GM21786 (cell line): ENCODE results near the gene ZNF75A.

ENCODE experiments used
- ATAC-seq: cut with Tn5 transposase; IDR thresholded peaks from one replicate; pipeline ENCODE4 v1.9.1; 2021; ENCODE audit not compliant: unreplicated experiment

ZNF75A gene

DNA sequence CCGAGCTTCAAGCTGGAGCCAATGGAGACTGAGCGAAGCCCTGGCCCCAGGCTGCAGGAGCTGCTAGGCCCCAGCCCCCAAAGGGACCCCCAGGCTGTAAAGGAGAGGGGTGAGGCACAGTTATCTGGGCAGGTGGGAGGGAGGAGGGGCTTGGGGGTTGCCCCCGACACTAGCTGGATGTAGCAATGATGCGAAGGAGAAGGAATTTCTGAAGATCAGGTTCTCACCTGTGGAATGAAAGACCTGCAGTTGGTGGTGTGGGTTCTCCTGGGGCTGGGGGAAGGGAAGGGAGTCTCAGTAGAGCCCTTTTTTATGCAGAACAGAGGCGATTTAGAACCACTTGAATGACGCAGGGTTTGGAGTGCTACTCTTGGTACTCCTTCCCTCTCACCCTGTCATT lies 20.2 kb upstream of the ZNF75A start:
- ATAC-seq, result no peak

DNA sequence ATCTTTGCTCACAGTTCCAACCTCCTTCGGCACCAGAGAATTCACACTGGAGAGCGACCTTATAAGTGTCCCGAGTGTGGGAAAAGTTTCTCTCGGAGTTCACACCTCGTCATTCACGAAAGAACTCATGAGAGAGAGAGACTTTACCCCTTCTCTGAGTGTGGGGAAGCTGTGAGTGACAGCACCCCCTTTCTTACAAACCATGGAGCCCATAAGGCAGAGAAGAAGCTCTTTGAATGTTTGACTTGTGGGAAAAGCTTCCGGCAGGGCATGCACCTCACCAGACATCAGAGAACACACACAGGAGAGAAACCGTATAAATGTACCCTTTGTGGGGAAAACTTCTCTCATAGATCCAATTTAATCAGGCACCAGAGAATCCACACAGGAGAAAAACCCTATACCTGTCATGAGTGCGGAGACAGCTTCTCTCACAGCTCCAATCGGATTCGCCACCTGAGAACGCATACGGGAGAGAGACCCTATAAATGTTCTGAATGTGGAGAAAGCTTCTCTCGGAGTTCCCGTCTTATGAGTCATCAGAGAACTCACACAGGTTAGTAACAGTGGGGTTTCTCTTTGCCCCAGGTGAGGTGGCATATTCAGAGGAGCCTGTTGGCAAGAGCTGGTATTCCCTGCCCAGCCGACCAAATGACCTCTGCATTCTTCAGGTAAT lies 15.2 kb upstream of the ZNF75A start:
- ATAC-seq, result no peak

DNA sequence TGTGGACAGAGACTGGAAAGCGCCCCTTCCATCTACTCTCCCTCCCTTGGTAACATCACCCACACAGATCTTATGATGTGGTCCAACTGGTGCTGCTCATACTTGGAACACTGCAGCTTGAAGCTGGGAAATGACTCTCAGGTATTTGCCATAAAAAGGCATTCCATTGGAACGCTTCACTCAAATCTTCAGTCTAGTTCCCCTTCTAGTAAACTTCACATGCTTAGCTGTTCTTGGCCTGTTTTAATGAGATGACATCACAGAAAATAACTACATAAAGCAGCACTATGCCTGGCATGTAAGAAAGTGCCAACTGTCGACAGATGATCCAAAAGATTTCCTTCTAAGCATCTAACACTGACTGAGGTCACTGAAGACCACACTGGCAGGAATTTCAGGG lies 12.7 kb upstream of the ZNF75A start:
- no peak for ATAC-seq

DNA sequence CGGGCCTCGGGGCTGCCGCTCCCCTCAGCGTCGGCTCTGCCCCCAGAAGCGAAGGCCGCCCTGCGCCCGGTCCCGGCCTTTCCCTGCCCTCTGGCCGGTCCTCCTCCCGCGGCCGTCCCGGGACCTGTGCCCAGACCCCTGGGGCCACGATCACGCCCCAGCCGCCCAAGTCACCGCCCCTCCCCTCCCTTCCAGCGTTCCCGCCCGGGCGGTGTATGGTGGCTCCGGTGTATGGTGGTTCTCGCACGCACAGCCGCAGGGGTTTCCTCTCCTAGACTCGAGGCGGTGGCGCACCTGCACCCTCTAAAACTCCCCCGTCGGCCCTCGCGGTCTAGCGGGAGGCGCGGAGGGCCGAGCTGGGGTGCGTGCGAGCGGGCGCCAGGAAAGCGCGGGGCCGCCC lies 10.1 kb upstream of the ZNF75A start:
- no peak for ATAC-seq

DNA sequence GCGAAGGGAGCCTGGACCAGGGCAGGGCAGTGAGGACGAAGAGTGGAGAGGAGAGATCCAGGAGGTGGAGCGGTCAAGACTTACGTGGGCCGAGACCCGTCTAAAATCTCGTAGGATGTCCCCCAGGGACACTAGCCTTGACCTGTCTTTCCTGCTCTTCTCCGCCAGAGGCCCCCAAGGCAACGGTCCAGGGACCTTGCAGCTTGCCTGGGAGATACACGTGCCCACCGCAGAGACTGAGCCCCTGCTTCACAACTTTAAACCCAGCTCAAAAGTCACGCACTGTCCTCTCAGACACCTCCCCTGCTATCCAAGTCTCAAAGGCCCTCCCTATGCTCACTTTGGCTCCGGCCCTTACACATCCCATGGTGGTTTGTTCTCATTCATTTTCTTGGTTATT lies 9.5 kb upstream of the ZNF75A start:
- no peak for ATAC-seq

DNA sequence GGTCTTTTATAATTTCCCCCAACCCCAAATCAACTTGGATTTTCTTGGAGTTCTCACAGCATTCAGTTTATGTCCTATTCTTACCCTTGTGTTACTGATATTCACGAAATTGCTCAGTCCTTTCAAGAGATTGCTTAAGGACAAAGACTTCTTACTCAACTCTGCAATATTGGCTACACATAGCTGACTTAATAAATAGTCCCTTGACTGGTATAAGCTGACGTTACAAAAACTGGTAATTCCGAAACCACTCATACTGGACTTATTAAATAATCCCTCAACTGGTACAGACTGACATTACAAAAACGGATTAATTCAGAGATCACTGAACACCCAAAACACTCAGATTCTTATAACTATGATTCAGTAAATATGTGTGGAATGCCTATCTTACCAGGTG lies 927 bp upstream of the ZNF75A start:
- ATAC-seq, result no peak

DNA sequence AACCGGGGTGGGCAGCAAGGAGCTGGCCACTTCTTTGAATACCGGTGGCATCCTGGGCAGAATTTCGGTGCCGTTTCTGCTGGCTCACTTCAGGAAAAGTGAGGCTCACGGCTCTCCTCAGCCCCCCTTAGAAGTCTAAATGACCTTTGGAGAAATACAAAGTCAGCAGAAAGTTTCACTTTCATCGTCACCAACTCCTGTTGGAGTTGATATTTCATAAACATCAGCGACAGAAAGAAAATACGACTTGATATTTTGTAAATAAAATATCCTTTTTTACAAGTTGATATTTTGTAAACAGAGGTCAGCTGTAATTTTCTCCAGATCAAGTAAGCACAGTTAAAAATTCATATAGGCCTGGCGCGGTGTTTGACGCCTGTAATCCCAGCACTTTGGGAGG lies 781 bp downstream of the ZNF75A start:
- ATAC-seq, result no peak

DNA sequence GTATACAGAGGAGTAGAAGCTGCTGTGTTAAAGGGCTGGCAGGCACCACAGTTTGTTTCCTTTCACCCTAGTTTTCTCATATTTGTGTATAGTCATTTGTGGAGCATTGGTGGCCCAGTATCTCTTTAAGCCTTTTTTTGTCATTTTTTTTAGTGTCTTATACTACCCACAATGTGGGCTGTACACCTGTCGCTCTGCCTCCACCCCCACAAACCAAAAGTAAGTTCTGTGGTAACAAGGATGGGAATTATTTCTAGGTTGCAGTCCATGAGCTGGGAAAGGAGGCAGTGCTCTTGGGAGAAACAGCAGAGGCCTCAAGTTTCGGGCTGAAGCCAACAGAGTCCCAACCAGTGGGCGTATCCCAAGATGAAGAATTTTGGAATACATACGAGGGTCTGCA lies 6.2 kb downstream of the ZNF75A start:
- ATAC-seq, result no peak

DNA sequence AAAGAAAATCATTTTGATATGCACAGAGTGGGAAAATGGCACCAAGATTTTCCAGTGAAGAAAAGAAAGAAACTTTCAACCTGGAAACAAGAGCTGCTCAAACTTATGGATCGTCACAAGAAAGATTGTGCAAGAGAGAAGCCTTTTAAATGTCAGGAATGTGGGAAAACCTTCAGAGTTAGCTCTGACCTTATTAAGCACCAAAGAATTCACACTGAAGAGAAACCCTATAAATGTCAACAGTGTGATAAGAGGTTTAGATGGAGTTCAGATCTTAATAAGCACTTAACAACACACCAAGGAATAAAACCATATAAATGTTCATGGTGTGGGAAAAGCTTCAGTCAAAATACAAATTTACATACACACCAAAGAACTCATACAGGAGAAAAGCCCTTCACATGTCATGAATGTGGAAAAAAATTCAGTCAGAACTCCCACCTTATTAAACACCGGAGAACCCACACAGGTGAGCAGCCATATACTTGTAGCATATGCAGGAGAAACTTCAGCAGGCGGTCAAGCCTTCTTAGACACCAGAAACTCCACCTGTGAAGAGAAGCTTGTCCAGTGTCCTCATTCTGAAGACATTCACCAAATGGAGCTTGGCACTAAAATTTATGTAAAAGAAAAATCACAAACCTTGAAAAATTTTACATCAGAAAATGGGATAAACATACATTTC lies 12.2 kb downstream of the ZNF75A start:
- no peak for ATAC-seq

DNA sequence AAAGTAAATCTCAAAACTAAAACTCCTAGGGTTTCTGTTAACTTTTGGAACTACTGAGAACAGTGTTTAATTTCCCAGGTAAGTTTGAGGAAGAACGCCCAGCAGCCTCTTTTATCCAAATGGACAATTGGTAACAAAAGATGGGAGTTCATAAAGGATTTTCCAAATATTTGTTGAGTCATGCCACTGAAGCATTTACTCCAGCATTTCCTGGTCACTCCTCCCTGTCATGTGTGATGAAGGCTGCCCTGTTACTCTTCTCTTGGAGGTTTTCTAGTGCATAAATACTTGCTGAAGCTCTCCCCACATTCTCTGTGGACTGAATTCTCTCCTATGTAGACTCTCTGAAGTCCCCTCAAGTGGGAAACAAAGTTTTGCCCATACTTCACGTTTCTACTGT lies 16.5 kb downstream of the ZNF75A start:
- no peak for ATAC-seq

DNA sequence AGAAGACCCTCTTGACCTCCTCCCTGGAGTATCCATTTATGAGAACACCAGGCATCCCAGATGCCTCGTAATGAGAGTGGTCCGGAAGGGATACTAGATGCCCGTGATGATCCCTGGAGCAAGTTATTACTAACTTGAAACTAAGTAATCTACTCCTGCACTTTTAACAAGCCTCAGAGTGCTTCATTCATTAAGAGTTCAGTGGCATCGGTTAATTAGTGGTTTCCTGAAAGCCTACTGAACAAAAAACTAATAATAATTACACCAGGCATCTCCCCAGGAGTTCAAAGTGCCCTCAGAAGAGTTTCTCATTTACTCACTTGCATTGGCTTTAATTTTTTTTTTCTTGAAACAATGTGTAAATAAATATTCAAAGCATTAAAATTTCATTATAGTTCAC lies 22.2 kb downstream of the ZNF75A start:
- ATAC-seq, result no peak

DNA sequence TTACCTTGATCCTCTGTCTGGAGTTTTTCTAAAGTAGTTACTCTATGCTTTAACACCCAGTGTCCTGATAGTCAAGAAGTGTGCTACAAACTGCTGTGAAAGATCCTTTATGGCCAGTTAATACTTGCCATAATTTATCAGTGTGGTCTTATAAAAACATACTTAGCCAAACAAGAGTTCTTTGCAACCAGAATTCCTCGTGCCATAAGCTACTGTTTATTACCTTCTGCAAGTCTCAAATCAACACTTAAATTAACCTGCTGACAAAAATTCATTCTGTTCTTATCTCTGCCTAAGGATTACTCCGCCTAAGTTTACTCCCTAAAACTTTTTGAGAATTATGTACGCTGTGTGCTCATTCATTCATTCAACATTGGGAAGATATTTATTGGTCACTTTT lies 22.8 kb downstream of the ZNF75A start:
- no peak for ATAC-seq

DNA sequence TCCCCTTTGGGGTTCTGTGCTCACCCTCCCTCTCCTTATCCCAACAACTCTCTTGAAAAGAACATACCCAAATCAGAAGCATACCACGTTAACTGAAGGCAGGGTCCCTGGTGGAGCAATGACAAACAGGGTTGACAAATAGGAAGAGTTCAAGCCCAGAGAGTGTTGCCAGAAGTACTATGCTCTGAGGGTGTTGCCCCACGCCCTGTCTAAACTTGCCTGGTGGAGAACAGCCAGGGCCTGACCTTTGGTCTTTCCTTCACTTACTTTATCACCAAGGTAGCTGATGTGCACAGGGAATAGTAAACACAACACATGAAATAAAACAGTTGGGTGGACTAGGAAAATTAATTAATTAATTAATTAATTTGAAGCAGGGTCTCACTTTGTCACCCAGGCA lies 23.3 kb downstream of the ZNF75A start:
- no peak for ATAC-seq

DNA sequence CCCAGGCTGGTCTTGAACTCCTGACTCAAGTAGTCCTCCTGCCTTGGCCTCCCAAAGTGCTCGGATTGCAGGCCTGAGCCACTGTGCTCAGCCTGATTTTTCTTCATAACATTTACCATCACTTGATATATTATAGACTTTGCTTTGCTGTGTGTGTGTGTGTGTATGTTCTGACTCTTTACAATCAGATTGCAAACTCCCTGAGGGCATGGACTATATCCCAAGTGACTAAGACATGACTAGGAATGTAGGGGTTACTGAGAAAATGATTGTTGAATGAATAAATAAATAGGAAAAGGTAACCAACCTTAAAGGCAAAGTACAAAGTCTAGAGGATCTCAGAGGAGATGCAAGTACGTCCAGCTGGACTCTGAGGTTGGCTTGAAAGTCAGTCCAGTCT lies 40.7 kb downstream of the ZNF75A start:
- ATAC-seq, result no peak

DNA sequence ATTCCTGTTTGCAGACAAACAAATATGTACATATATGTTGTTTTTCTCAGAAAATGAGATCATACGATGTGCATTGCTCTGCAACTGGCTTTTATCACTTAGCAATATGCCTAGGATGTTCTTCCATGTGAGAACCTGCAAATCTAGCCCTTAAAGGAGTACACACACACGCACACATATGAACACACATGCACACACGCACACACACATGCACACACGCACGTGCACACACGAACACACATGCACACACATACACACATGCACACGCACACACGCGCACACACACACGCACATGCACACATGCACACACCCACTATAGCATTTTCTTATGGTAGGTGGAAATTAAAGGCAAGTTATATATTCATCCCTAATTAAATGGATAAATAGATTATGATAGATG lies 42.3 kb downstream of the ZNF75A start:
- no peak for ATAC-seq

DNA sequence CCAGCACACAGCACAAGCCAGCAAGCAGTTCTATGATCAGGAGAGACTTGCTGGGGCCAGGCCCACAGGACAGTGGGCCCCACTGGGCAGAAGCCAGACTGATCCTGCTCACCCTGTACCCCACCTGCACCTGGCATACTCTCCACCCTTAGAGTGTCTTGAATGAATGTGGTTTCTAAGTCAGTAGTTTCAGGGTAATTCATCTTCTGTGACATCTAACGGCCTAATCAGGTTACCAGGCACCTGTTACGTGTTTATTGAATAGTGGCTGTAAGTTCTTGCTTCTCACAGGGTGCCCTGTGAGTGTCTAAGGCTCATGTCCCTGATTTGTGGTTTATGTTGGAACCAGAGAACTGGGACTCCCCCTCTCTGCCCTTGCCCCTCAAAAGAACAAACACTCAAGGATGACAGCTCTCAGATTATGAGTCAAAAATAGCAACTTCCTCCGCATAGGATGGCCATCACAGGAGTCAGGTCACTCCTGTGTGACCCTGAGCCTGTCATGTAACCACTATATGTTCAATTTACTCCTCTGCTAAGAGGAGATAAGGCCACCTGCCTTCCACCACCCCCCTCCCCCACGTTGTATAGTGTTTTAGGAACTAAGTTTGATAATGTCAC lies 43.4 kb downstream of the ZNF75A start:
- ATAC-seq, result no peak

DNA sequence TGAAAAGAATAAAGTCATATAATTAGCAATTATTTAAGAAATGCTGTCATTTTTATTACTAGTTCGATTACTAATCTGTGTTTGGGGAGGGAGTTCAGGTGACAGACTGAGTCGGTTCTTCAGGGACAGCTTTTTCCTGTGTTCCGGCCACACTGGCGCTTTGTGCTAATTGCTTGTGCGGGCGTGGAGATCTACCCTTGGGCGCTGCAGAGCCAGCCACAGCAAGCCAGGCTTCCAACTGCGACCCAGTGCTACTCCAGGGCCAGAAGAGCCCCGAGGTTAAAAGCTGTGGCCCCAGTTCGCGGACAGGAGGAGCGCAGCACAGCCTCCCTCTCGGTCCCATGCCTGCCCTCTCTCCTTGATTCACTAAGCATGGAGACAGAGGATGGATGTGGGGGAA lies 43.9 kb downstream of the ZNF75A start:
- ATAC-seq, result no peak

DNA sequence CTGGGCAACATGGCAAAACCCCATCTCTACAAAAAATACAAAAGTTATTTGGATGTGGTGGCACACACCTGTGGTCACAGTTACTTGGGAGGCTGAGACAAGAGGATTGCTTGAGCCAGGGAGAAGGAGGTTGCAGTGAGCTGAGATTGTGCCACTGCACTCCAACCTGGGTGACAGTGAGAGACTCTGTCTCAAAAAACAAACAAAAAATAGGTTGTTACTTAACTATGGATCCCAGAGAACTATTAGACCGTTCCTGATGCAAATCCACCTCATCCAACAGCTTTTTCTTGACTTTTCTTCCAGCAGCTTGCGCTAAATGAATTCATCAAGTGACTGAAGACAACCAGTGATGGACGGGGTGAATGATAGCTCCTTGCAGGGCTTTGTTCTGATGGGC lies 50.3 kb downstream of the ZNF75A start, which contains the start of gene OR2C1:
OR2C1 (plus strand) TSS at position 301 of the 400 bp plus-strand sequence; CDS start at position 353, 52 bp downstream.
- ATAC-seq, result no peak

DNA sequence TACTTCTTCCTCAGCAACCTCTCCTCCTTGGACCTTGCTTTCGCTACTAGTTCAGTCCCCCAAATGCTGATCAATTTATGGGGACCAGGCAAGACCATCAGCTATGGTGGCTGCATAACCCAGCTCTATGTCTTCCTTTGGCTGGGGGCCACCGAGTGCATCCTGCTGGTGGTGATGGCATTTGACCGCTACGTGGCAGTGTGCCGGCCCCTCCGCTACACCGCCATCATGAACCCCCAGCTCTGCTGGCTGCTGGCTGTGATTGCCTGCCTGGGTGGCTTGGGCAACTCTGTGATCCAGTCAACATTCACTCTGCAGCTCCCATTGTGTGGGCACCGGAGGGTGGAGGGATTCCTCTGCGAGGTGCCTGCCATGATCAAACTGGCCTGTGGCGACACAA lies 50.8 kb downstream of the ZNF75A start:
- ATAC-seq, result no peak

DNA sequence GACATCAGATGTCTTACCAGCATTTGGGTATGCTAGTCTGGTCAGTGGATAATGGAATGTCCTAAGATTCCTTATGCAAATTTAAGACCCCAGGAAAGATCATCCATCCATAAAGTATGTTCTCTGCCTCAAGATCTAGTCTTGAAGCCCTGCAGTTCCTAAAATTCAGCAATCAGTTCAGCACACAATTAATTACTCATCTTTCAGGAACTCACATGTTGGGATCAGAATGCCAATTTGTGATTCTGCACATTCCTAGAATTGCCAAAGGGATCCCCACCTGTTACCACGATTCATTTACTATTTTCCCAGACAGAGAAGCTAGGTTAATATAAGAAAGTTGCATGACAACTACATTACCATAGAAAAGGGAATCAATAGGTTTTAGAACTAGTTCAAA lies 53.6 kb downstream of the ZNF75A start:
- ATAC-seq, result no peak

DNA sequence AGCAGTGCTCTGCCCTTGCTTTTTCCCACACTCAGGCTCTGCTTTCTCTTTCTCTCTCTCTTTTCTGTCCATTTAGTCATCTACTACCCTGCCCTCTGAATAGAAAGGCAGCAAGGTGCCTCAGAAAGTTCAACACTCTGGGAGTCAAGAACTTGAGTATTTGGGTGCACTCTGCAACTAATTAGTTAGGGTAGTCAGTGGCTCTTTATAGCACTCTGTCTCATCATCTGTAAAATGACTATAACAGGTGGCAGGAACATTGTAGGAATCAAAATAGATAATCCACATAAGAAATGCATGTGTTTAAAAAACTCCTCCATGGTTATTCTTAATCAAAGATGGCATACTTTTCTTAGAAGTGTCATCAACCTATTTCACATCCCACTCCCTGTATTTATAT lies 57.6 kb downstream of the ZNF75A start:
- no peak for ATAC-seq

DNA sequence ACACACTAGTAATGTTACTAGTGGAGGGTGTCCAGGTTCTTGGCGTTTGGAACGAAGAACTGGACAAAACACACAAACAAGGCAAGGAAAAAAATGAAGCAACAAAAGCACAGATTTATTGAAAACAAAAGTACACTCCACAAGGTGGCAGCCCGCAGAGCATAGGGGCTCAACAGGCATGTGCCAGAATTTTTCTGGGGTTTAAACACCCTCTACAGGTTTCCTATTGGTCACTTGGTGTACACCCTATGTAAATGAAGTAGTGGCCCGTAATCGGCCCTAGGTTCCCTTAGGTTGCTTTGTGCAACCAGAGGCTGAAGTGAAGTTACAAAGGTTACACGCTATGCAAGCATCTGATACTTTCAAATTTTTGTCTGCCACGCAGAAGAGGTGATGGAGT lies 58.5 kb downstream of the ZNF75A start:
- no peak for ATAC-seq
